ENCODE measurements around the gene HCN1.

- no peak for TF ChIP-seq CTCF (conservative IDR thresholded peaks at IDR 0.05; ENCODE audit: low read depth, low read length)
- no peak for TF ChIP-seq EZH2 (IDR thresholded peaks at IDR 0.05; ENCODE audit: borderline replicate concordance, low read depth, low read length, poor library complexity, severe bottlenecking)
Measured at GRCh38 chr5:45279109-45279508, 417.1 kb downstream of the HCN1 start.

All from A673 (cell line).